ENCODE results near the gene GXYLT2. TPM values are rescaled to one million over a fixed set of nuclear protein-coding genes. Genes with fewer than 3 reads are reported as not detected.

The GXYLT2 gene
- total RNA-seq, 1 experiment from 2014 or later, result 6.1 TPM

DNA sequence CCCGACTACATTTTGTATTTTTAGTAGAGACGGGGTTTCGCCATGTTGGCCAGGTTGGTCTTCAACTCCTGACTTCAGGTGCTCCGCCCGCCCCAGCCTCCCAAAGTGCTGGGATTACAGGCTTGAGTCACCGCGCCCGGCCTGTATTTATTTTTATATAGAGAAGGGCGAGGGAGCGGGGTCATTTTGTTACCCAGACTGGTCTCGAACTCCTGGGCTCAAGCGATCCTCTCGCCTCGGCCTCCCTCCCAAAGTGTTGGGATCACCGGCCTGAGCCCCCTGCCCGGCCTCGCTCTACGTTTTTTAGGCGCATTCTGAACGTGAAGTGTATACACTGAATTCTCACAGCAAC is 108.3 kb downstream of the GXYLT2 start:
- Histone ChIP-seq H3K4me3 (ENCODE audit: low read depth in 2 of 2, low read length in 2 of 2) (peak overlapping the region; percentile 84 to 90), H3K27ac (ENCODE audit: low read length) (peak overlapping the region; percentile 86), H3K27me3 (ENCODE audit: control insufficient read depth, insufficient read depth, low read length) (no peaks in the 10 kb centered on the region), H3K4me1 (ENCODE audit: control insufficient read depth, insufficient read depth, low read length) (peaks cover 16% of the 10 kb centered on the region; the same call in 1 of the 2 replicates), H3K9me3 (ENCODE audit: control insufficient read depth, insufficient read depth, low read depth, low read length) (no peaks in the 10 kb centered on the region), H3K36me3 (ENCODE audit: control insufficient read depth, insufficient read depth, low read length) (peaks cover 20% of the 10 kb centered on the region)
- ATAC-seq (no peak), DNase-seq (ENCODE audit: low read depth, low spot score) (no peak)
- TF ChIP-seq, protein P1, sequence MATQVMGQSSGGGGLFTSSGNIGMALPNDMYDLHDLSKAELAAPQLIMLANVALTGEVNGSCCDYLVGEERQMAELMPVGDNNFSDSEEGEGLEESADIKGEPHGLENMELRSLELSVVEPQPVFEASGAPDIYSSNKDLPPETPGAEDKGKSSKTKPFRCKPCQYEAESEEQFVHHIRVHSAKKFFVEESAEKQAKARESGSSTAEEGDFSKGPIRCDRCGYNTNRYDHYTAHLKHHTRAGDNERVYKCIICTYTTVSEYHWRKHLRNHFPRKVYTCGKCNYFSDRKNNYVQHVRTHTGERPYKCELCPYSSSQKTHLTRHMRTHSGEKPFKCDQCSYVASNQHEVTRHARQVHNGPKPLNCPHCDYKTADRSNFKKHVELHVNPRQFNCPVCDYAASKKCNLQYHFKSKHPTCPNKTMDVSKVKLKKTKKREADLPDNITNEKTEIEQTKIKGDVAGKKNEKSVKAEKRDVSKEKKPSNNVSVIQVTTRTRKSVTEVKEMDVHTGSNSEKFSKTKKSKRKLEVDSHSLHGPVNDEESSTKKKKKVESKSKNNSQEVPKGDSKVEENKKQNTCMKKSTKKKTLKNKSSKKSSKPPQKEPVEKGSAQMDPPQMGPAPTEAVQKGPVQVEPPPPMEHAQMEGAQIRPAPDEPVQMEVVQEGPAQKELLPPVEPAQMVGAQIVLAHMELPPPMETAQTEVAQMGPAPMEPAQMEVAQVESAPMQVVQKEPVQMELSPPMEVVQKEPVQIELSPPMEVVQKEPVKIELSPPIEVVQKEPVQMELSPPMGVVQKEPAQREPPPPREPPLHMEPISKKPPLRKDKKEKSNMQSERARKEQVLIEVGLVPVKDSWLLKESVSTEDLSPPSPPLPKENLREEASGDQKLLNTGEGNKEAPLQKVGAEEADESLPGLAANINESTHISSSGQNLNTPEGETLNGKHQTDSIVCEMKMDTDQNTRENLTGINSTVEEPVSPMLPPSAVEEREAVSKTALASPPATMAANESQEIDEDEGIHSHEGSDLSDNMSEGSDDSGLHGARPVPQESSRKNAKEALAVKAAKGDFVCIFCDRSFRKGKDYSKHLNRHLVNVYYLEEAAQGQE (IDR thresholded peaks at IDR 0.05; ENCODE audit: insufficient read depth in 1 of 2, low read depth in 2 of 2, low read length in 1 of 2), result no peak
- TF ChIP-seq TCF7L2 (IDR thresholded peaks at IDR 0.05; ENCODE audit: low read depth, low read length), result no peak
- no peak for TF ChIP-seq POLR2AphosphoS5 (IDR thresholded peaks at IDR 0.05; ENCODE audit: low read depth, low read length)
- no peak for TF ChIP-seq CTCF (IDR thresholded peaks at IDR 0.05)
- no peak for TF ChIP-seq SIN3A (IDR thresholded peaks at IDR 0.05; ENCODE audit: borderline replicate concordance, insufficient read depth, low read depth, low read length)
- no TSS peak for BruUV-seq (replicated peaks)
- POLR2A ChIA-PET, result no interaction called here
- intact Hi-C loops (cut with micrococcal nuclease; ENCODE audit: unreplicated experiment) (no loop called here), in situ Hi-C loops (cut with HindIII; ENCODE audit: low pct_unique_long_range_greater_than_20kb, low sequenced_read_pairs) (no loop called here)
- CTCF ChIA-PET, result no interaction called here

DNA sequence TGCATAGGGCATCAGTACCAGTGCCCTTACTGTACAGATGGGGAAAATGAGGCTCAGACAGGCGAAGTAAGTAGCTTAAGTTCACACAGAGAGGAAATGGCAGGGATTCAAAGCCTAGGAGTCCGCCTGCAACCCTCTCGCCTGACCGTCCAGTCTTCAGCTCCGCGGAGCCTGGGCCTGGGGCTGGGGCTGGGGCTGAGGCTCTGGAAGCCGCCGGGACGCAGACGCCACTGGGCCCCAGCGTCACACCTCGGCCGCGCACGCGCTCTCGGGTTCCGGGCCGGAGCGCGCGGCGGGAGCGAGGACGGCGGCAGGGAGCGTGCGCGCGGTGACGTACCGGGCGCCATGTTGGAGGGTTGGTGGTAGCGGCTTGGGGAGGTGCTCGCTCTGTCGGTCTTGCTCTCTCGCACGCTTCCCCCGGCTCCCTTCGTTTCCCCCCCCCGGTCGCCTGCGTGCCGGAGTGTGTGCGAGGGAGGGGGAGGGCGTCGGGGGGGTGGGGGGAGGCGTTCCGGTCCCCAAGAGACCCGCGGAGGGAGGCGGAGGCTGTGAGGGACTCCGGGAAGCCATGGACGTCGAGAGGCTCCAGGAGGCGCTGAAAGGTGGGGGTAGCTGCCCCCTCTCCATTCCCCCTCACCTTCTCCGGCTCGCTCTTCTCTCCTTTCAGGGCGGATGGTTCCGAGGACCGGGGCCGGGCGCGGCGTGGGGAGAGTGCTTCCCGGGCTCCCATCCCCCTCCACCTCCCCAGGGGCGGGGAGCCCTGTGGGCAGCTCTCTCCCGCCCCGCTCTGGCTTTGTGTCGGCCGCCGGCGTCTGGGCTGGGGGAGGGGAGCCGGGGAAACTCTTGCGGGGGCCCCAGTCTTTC is 108.9 kb downstream of the GXYLT2 start, which contains the start of gene PPP4R2:
Gene PPP4R2 (plus strand): TSS at position 339 of the 861 bp plus-strand sequence. CDS start 227 bp downstream, at position 566.
- no peaks in the 10 kb centered on the region for H3K9me3 ChIP-seq (ENCODE audit: control insufficient read depth, insufficient read depth, low read depth, low read length)
- intact Hi-C loops (cut with micrococcal nuclease; ENCODE audit: unreplicated experiment), result no loop called here
- in situ Hi-C loops (cut with HindIII; ENCODE audit: low pct_unique_long_range_greater_than_20kb, low sequenced_read_pairs), result no loop called here
- no TSS peak for BruUV-seq (replicated peaks)
- H3K27ac ChIP-seq (ENCODE audit: low read length), result peak within 1 kb of the TSS; percentile 93
- no peaks in the 10 kb centered on the region for H3K27me3 ChIP-seq (ENCODE audit: control insufficient read depth, insufficient read depth, low read length)
- H3K36me3 ChIP-seq (ENCODE audit: control insufficient read depth, insufficient read depth, low read length), result peaks cover 20% of the 10 kb centered on the region
- DNase-seq (ENCODE audit: low read depth, low spot score), result no peak
- peak; percentile 96 for ATAC-seq
- peak within 1 kb of the TSS; percentile 84 to 90 for H3K4me3 ChIP-seq (ENCODE audit: low read depth in 2 of 2, low read length in 2 of 2)
- peaks cover 16% of the 10 kb centered on the region; the same call in 1 of the 2 replicates for H3K4me1 ChIP-seq (ENCODE audit: control insufficient read depth, insufficient read depth, low read length)
- TF ChIP-seq POLR2AphosphoS5 (IDR thresholded peaks at IDR 0.05; ENCODE audit: low read depth, low read length) (peak; percentile 70), CTCF (IDR thresholded peaks at IDR 0.05) (no peak), SIN3A (IDR thresholded peaks at IDR 0.05; ENCODE audit: borderline replicate concordance, insufficient read depth, low read depth, low read length) (0 out of 2 replicates have a peak, but pooled peaks have one; percentile 21)
- TF ChIP-seq, protein P1 (IDR thresholded peaks at IDR 0.05; ENCODE audit: insufficient read depth in 1 of 2, low read depth in 2 of 2, low read length in 1 of 2), result no peak
- CTCF ChIA-PET, result no interaction called here
- POLR2A ChIA-PET, result no interaction called here
